SU-DHL-6 (cell line): Measurements from ENCODE around the gene ARL8A.

ENCODE experiments used
- CTCF ChIP-seq: fragments of 200-600 bp; sonication (generic); IDR thresholded peaks from one replicate; pipeline ENCODE4 v1.5.1; 2017; ENCODE audit warnings: antibody characterized with exemption, mild to moderate bottlenecking, low read length, moderate library complexity; ENCODE audit not compliant: insufficient read depth, poor library complexity, severe bottlenecking
- EZH2phosphoT487 ChIP-seq: fragments of 200-600 bp; sonication (generic), shearing (Covaris generic); conservative IDR thresholded peaks from 2 replicates; pipeline ENCODE4 v1.6.1; 2018; ENCODE audit warnings: mild to moderate bottlenecking, antibody characterized with exemption, low read length, moderate library complexity, mixed read lengths

- no peak for TF ChIP-seq CTCF
- TF ChIP-seq EZH2phosphoT487: no peak
Observed at GRCh38 chr1:202131956-202132821, 12.3 kb downstream of the ARL8A start.
